HL-60 (cell line): Measurements from ENCODE around the gene KCNK7.

Experiments used
- DNase-seq, 2 experiments: peaks; one replicate each; pipeline ENCODE4 v3.0.0-alpha.2; 2010 to 2020; ENCODE audit warnings: low read depth in 1 of 2, low spot score in 1 of 2
- H3K27ac ChIP-seq: fragments of 250-450 bp; sonication (Bioruptor Pico); replicated peaks from 2 replicates; pipeline ENCODE4 v1.5.1; 2020; ENCODE audit warnings: mild to moderate bottlenecking, moderate library complexity
- H3K27me3 ChIP-seq: fragments of 250-450 bp; sonication (Bioruptor Pico); 2 replicates; pipeline ENCODE4 v1.5.1; 2021; ENCODE audit warnings: mild to moderate bottlenecking, moderate library complexity; ENCODE audit not compliant: insufficient read depth, poor library complexity, severe bottlenecking
- H3K4me3 ChIP-seq: replicated peaks from 2 replicates; pipeline ENCODE4 v1.5.1; 2011; ENCODE audit warnings: mild to moderate bottlenecking, control low read depth, low read length; ENCODE audit not compliant: insufficient read depth
- CTCF ChIP-seq: IDR thresholded peaks from one replicate; pipeline ENCODE4 v1.5.1; 2011; ENCODE audit warnings: low read length, control low read depth, inconsistent platforms; ENCODE audit not compliant: insufficient read depth
- GABPA ChIP-seq: IDR thresholded peaks from 2 replicates; pipeline ENCODE4 v1.6.1; 2012; ENCODE audit warnings: low read depth
- POLR2AphosphoS5 ChIP-seq: IDR thresholded peaks from 2 replicates; pipeline ENCODE4 v1.6.1; 2012; ENCODE audit warnings: low read depth
- REST ChIP-seq: IDR thresholded peaks from 2 replicates; pipeline ENCODE4 v1.6.1; 2012; ENCODE audit warnings: low read depth; ENCODE audit not compliant: insufficient replicate concordance
- SPI1 ChIP-seq: IDR thresholded peaks from 2 replicates; pipeline ENCODE4 v1.6.1; 2012; ENCODE audit warnings: low read depth, mild to moderate bottlenecking, borderline replicate concordance
- long read RNA-seq: library from polyadenylated mRNA; unstranded; transcript quantifications from one replicate; pipeline ENCODE4 v2.0.0, GENCODE V29; 2020

The KCNK7 gene
- long read RNA-seq: 0 reads

- Histone ChIP-seq H3K4me3 (no peak within 1 kb of the TSS), H3K27ac (no peak within 1 kb of the TSS), H3K27me3 (no peaks in the 10 kb centered on the region)
- no peak for DNase-seq
- TF ChIP-seq SPI1 (no peak), CTCF (no peak), POLR2AphosphoS5 (no peak; the same call in 1 of the 2 replicates), GABPA (no peak), REST (no peak)
Observed at GRCh38 chr11:65595543-65596281, at the start of gene KCNK7. KCNK7 (minus strand) TSS chr11:65595800; CDS start chr11:65595772, 28 bp downstream.

- Histone ChIP-seq H3K4me3 (no peak overlapping the region), H3K27me3 (no peaks in the 10 kb centered on the region), H3K27ac (no peak overlapping the region)
- TF ChIP-seq GABPA (no peak), POLR2AphosphoS5 (no peak), REST (no peak), CTCF (no peak), SPI1 (no peak)
- DNase-seq: no peak
Observed at GRCh38 chr11:65644837-65645236, 49.2 kb upstream of the KCNK7 start.

GRCh38 chr11:65643971-65644370 lies 48.4 kb upstream of the KCNK7 start:
- TF ChIP-seq REST: no peak
- TF ChIP-seq POLR2AphosphoS5: no peak
- TF ChIP-seq SPI1: no peak
- TF ChIP-seq GABPA: no peak
- H3K4me3 ChIP-seq: no peak overlapping the region
- H3K27me3 ChIP-seq: no peaks in the 10 kb centered on the region
- H3K27ac ChIP-seq: no peak overlapping the region
- DNase-seq: no peak
